Activated CD8-positive, alpha-beta memory T cell treated with anti-CD3 and anti-CD28 coated beads, Interleukin-2, amount 10 ng/mL, durations not matched to agents 7 days and 5 days (primary cell): ENCODE data around the gene CACNG5. TPM values are rescaled to one million over a fixed set of nuclear protein-coding genes. Genes with fewer than 3 reads are reported as not detected.

Experiments
- ATAC-seq: fragments of 150-1000 bp; cut with Tn5 transposase; one replicate; pipeline ENCODE4 v1.10.0; 2021; ENCODE audit warnings: moderate library complexity
- CTCF ChIA-PET: fragments of 350-600 bp; sonication (Branson Sonifier 250); formaldehyde crosslinking; loops from one replicate; lab custom pipeline; 2021; ENCODE audit warnings: antibody characterized with exemption; lab: Charles Lee
- DNase-seq: peaks from one replicate; pipeline ENCODE4 v3.0.0-alpha.2; 2020
- H3K27ac Mint-ChIP-seq: one replicate; pipeline ENCODE4 v1.8.0; 2021; ENCODE audit warnings: mild to moderate bottlenecking, mixed read lengths
- H3K27me3 Mint-ChIP-seq: one replicate; pipeline ENCODE4 v1.8.0; 2021; ENCODE audit warnings: mixed read lengths
- H3K36me3 Mint-ChIP-seq: one replicate; pipeline ENCODE4 v1.8.0; 2021; ENCODE audit warnings: mild to moderate bottlenecking, mixed read lengths
- H3K4me1 Mint-ChIP-seq: one replicate; pipeline ENCODE4 v1.8.0; 2021; ENCODE audit warnings: mixed read lengths
- H3K4me3 Mint-ChIP-seq: one replicate; pipeline ENCODE4 v1.8.0; 2021; ENCODE audit warnings: mild to moderate bottlenecking, moderate library complexity, mixed read lengths
- H3K9me3 Mint-ChIP-seq: one replicate; pipeline ENCODE4 v1.8.0; 2022; ENCODE audit warnings: low read depth, mixed read lengths
- total RNA-seq, 2 experiments: library from RNA; stranded (reverse); gene quantifications; one replicate each; pipeline ENCODE4 v1.2.3, GENCODE V29; 2021

CACNG5 gene
- total RNA-seq, 2 experiments from 2014 or later, result not detected

DNA sequence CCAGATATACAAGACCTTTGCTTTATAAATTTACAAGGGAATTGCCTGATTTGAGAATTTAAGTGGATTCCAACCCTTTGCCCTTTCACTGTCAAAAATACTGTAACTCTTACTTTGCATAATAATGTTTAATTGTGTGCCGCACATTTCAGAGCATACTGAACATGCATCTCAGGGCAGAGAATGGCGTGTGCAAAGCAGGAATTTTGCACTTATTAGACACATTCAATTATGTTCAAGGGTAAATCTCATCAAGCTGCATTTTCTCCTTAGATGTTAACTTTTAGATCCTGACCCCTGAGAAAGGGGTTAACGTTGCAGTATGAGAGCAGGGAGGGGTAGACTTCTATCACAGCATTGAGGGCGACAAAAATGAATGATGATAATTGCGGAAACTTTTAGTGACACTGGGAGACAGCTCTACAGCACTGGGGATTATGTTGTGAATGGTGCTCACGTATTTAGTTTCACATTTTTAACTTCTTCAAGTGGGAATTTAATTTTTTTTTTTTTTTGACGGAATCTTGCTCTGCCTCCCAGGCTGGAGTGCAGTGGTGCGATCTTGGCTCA lies 75.0 kb downstream of the CACNG5 start:
- Mint-ChIP-seq H3K9me3 (no peaks in the 10 kb centered on the region), H3K36me3 (no peaks in the 10 kb centered on the region), H3K27ac (no peak overlapping the region), H3K27me3 (peaks cover 15% of the 10 kb centered on the region), H3K4me3 (no peak overlapping the region), H3K4me1 (peaks cover 5% of the 10 kb centered on the region)
- DNase-seq (no peak), ATAC-seq (no peak)
- CTCF ChIA-PET, result interaction anchor here (0.6 to 2.8 kb wide), 4 partner anchors 182 to 654 kb away, joined by 3 to 9 read pairs (median 4); no protein-coding TSS in a partner anchor

DNA sequence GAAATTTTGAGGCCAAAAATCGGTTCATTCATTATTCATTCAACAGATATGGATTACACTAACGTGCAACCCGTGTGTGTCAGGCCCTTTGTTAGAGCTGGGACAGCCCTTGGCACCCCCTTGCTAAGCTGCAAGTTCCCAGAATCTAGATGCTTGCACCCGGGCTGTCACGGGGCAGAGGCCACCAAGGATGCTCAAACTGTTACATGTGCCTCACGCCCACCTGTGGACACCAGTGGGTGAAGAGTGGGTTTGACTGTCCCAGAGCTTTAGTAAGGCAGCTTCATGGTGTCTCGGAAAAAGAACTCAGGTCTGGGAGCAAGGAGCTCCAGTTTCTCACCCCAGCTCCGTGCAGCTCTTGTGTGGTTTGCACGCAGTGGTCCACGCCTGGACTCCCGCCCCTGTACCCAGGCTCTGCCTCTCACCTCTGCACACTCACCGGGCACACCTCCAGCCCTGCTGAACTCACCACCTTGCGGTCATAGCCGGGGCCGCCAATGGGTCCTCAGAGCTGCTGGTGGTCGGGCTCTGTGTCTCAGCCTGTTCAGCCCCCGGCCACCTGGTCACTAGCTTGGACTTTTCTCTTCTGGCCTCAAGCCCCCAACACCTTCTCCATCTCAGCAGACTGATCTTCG lies 75.9 kb downstream of the CACNG5 start:
- no peak for DNase-seq
- CTCF ChIA-PET, result interaction anchor here (2.8 kb wide), 1 partner anchor 196 kb away, joined by 9 read pairs; no protein-coding TSS in a partner anchor
- ATAC-seq, result no peak
- no peak overlapping the region for H3K4me3 Mint-ChIP-seq
- H3K27me3 Mint-ChIP-seq, result peaks cover 15% of the 10 kb centered on the region
- no peak overlapping the region for H3K27ac Mint-ChIP-seq
- H3K9me3 Mint-ChIP-seq, result no peaks in the 10 kb centered on the region
- peaks cover 5% of the 10 kb centered on the region for H3K4me1 Mint-ChIP-seq
- H3K36me3 Mint-ChIP-seq, result no peaks in the 10 kb centered on the region

DNA sequence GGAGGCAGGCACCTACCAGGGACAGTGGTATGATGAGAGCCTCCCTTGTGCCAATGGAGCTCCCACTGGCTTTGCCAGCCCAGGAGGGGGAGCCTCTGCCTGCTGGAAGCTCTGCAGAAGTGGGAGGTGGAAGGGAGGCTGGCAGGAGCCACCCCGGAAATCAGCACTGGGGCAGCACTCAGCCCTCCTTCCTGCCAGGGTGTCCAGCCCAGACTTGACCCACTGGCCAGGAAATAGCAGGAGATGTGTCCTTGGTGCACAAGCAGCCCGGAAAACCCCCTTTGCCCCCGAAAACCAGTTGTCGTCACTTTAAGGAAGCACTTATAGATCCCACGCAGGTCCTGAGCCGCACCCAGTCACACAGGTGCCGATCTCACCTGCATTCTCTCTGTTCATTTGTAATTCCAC lies 80.3 kb downstream of the CACNG5 start:
- Mint-ChIP-seq H3K36me3 (no peaks in the 10 kb centered on the region), H3K4me1 (no peaks in the 10 kb centered on the region), H3K27me3 (peaks cover 12% of the 10 kb centered on the region), H3K9me3 (no peaks in the 10 kb centered on the region), H3K27ac (no peak overlapping the region), H3K4me3 (no peak overlapping the region)
- ATAC-seq (no peak), DNase-seq (no peak)
- CTCF ChIA-PET, result interaction anchor here (0.6 kb wide), 1 partner anchor 153 kb away, joined by 3 read pairs; no protein-coding TSS in a partner anchor

DNA sequence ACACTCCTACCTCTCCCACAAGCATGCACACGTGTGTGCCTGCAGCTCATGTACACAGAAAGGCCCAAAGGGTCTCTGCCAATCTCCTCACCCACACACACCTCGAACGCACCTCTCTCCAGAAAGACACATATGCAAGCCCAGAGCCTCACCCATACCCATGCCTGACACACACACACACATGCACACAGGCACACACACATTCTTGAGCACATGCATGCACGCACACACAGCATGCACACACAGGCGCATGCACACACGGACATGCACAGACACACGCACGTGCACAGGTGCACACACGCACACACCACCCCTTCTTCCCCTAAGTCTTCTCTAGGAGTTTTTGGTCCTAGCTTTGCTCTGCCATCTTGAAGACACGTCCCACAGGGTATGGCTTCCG lies 80.9 kb downstream of the CACNG5 start:
- Mint-ChIP-seq H3K27ac (no peak overlapping the region), H3K27me3 (peaks cover 12% of the 10 kb centered on the region)
- CTCF ChIA-PET, result interaction anchor here (0.6 to 1.6 kb wide), 2 partner anchors 152 to 188 kb away, joined by 3 to 4 read pairs; no protein-coding TSS in a partner anchor

DNA sequence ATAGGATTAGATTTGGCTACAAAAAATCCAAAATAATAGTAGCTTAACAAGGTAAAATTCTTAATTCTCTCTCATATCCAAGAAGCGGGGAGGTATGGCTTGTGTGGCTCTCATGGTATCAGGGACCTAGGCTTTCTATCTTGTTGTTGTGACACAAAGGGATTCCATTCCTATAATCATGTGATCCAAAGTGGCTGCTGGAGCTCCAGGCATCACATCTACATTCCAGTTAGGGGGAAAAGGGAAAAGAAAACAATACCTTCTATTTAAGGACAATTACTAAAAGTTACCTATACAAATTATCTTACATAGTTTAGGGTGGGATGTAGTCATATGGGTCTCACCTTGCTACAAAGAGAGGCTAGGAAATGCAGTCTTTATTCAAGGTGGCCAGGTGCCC lies 82.0 kb downstream of the CACNG5 start:
- H3K4me3 Mint-ChIP-seq, result no peak overlapping the region
- no peaks in the 10 kb centered on the region for H3K9me3 Mint-ChIP-seq

More for the DNA sequence above, 80.9 kb downstream of the CACNG5 start:
- Mint-ChIP-seq H3K4me1 (no peaks in the 10 kb centered on the region), H3K9me3 (no peaks in the 10 kb centered on the region), H3K36me3 (no peaks in the 10 kb centered on the region), H3K4me3 (no peak overlapping the region)
- ATAC-seq (no peak), DNase-seq (no peak)

DNA sequence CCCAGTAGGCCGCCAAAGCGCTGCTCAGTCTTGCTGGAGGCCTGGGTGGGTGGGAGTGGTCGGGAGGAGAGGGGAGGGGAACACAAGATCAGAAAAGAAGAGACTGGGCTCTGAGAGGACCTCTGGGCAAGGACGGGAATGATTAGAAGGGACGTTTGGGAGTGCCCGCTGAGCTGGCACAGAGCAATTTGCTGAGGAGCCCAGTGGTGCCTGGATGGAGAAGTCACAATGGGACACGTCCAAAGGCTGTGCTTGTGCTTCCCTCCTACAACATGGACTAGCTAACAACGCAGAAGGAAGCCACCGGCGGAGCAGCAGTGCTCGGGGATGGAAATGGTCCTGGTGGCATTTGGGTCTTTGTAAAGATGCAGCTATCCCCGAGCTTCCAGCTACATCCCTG lies 84.0 kb downstream of the CACNG5 start:
- H3K4me1 Mint-ChIP-seq, result no peaks in the 10 kb centered on the region
- ATAC-seq (no peak), DNase-seq (no peak)
- no peaks in the 10 kb centered on the region for H3K9me3 Mint-ChIP-seq
- CTCF ChIA-PET, result no interaction called here
- H3K4me3 Mint-ChIP-seq, result no peak overlapping the region
- no peaks in the 10 kb centered on the region for H3K36me3 Mint-ChIP-seq
- H3K27me3 Mint-ChIP-seq, result peaks cover 9% of the 10 kb centered on the region
- H3K27ac Mint-ChIP-seq, result no peak overlapping the region

More for the DNA sequence above, 82.0 kb downstream of the CACNG5 start:
- Mint-ChIP-seq H3K27ac (no peak overlapping the region), H3K36me3 (no peaks in the 10 kb centered on the region), H3K4me1 (no peaks in the 10 kb centered on the region), H3K27me3 (peaks cover 10% of the 10 kb centered on the region)
- DNase-seq (no peak), ATAC-seq (no peak)
- CTCF ChIA-PET, result interaction anchor here (0.6 to 1.6 kb wide), 2 partner anchors 12 to 189 kb away, joined by 3 to 4 read pairs; no protein-coding TSS in a partner anchor

DNA sequence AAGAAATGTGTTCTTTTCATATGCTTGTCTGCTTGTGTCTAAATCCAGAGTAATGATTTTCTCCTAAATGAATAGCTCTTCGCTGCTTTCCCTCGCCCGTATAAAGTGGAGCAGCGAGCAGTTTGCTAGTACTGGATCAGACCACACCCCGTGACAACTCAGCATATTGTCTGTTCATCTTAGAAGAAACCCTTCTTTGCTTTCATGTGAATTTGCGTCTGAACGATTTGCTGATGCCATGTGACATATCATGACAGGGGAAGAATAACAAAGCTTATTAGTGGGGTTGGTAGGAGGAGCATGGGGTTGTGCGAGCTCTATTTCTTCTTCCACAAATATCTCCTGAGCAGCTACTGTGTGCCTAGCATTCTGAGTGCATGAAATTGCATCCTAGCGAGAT lies 85.5 kb downstream of the CACNG5 start:
- no peak for ATAC-seq
- Mint-ChIP-seq H3K27me3 (peaks cover 18% of the 10 kb centered on the region), H3K27ac (no peak overlapping the region), H3K9me3 (no peaks in the 10 kb centered on the region), H3K4me1 (no peaks in the 10 kb centered on the region), H3K36me3 (no peaks in the 10 kb centered on the region), H3K4me3 (no peak overlapping the region)
- no peak for DNase-seq
- CTCF ChIA-PET, result interaction anchor here (0.5 kb wide), 1 partner anchor 630 kb away, joined by 3 read pairs; no protein-coding TSS in a partner anchor

DNA sequence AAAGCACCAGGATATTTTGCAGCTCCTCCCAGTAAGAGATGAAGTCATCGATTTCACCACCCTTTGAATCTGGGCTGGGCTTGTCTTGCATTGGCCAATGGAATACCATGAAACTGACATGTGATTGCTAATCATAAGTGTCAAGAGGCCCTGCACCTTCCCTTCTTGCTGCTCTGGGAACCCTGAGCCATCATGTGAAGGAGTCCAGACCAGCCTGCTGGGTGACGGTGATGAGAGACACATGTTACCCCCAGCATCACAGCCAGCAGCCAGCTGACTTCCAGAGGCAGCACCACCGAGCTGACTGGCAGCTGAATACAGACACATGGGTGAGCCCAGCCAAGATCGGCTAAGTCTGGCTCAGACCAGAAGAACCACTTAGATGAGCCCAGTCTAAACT lies 86.0 kb downstream of the CACNG5 start:
- Mint-ChIP-seq H3K27me3 (peaks cover 21% of the 10 kb centered on the region), H3K9me3 (no peaks in the 10 kb centered on the region), H3K4me3 (no peak overlapping the region), H3K36me3 (no peaks in the 10 kb centered on the region), H3K4me1 (no peaks in the 10 kb centered on the region), H3K27ac (no peak overlapping the region)
- no peak for ATAC-seq
- no peak for DNase-seq
- CTCF ChIA-PET, result no interaction called here

DNA sequence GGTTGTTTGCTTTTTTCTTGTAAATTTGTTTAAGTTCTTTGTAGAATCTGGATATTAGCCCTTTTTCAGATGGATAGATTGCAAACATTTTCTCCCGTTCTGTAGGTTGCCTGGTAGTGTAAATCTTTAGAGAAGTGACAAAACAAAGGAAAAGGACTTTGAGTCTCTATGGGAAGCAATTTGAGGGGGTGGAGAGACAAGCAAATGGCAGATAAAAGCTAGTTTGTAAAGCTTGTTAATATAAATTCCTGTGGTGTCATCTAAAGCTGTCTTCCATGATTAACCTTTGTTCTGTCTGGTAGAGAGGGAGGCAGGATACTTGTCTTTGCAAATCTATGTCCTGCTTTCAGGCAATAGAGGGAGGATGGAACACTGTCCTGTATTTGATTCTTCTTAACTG lies 89.0 kb downstream of the CACNG5 start:
- Mint-ChIP-seq H3K4me1 (no peaks in the 10 kb centered on the region), H3K4me3 (no peak overlapping the region), H3K27me3 (peaks cover 42% of the 10 kb centered on the region), H3K9me3 (no peaks in the 10 kb centered on the region), H3K27ac (no peak overlapping the region), H3K36me3 (no peaks in the 10 kb centered on the region)
- DNase-seq, result no peak
- CTCF ChIA-PET, result no interaction called here
- no peak for ATAC-seq

DNA sequence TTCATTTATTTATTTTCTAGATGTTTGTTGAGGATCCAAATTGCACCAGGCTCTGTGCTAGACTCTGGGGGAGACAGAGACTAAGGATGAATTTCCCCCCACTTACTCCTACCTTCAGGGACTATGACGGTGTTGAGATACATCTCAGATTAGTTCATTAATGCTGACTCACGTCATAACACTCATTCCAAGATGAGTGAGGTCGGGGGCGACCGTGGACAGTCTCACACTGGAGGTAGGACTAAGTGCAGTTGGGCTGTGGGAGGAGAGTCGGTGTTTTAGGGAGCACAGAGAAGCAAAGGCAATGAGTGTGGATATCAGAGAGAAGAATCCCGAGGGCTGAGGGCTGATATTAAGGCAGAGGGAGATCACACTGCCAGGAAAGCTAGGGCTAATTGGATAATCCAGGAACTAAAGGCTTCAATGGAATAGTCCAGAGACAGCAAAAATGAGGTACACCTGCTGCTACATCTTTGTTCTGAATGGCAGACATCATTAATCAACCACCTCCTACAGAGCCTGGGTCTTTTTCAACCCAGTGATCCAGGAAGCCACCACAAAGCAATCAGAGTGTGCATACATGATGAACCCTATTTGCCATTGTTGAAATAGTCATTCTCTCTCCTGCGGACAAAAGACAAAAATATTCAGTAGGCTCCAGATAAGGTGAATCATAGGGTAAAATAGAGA lies 91.0 kb downstream of the CACNG5 start:
- no peak overlapping the region for H3K27ac Mint-ChIP-seq
- CTCF ChIA-PET, result no interaction called here
- no peak for DNase-seq
- no peaks in the 10 kb centered on the region for H3K36me3 Mint-ChIP-seq
- no peaks in the 10 kb centered on the region for H3K4me1 Mint-ChIP-seq
- no peaks in the 10 kb centered on the region for H3K9me3 Mint-ChIP-seq
- peaks cover 54% of the 10 kb centered on the region for H3K27me3 Mint-ChIP-seq
- no peak for ATAC-seq
- H3K4me3 Mint-ChIP-seq, result no peak overlapping the region

DNA sequence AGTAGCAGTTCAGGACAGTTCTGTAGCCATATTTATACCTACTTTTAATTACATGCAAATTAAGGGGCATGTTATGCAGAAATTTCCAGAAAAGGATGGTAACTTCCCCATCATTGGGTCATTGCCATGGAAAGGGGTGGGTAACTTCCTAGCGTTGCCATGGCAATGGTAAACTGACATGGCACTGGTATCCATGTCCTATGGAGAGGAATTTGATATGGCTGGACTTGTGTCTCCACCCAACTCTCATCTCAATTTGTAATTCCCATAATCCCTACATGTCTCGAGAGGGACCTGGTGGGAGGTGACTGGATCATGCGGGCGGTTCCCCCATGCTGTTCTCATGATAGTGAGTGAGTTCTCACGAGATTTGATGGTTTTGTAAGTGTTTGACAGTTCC lies 94.0 kb downstream of the CACNG5 start:
- Mint-ChIP-seq H3K36me3 (no peaks in the 10 kb centered on the region), H3K27ac (no peak overlapping the region), H3K27me3 (peaks cover 46% of the 10 kb centered on the region), H3K4me3 (no peak overlapping the region), H3K4me1 (no peaks in the 10 kb centered on the region), H3K9me3 (no peaks in the 10 kb centered on the region)
- DNase-seq, result no peak
- CTCF ChIA-PET, result no interaction called here
- ATAC-seq, result no peak

DNA sequence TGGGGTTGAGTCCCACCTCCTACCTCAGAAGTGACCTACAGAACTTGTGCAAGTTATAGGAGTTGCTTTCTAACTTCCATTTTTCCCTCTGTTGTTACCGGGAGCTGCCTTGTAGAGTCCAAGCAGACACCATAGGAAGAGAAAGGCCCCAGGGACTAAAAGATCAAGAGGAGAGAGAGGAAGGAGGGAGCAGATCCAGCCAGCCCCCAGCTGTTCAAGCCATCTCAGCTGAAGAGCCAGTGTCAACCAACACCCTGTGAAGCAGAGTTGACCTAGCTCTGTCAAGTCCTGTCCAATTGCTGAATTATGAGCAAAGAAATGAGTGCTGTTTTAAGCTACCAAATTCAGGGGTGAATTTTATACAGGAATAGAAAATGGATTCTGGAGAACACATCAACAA lies 94.7 kb downstream of the CACNG5 start:
- H3K4me3 Mint-ChIP-seq, result no peak overlapping the region
- ATAC-seq (no peak), DNase-seq (no peak)
- H3K4me1 Mint-ChIP-seq, result no peaks in the 10 kb centered on the region
- H3K36me3 Mint-ChIP-seq, result no peaks in the 10 kb centered on the region
- CTCF ChIA-PET, result interaction anchor here (1.5 kb wide), 1 partner anchor 21 kb away, joined by 3 read pairs; no protein-coding TSS in a partner anchor
- no peaks in the 10 kb centered on the region for H3K9me3 Mint-ChIP-seq
- no peak overlapping the region for H3K27ac Mint-ChIP-seq
- H3K27me3 Mint-ChIP-seq, result peaks cover 41% of the 10 kb centered on the region

DNA sequence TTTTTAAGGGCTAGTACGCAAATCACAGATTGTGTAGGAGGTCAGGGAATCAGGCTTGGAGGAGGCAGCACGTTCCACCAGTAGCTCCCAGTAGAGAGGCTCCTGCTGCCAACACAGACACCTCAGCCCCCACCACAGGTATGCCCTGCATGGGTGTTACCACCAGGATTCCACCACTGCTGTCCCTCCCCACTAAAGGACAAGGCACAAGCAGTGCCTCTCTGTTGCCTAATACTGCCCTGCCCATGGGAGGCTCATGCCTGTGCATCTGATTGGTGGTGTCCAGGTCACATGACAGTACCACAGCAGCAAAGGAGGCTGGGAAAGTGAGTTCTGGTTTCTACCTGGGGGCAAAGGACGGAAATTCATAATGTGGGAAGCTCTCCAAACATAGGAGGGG lies 96.0 kb downstream of the CACNG5 start:
- DNase-seq (no peak), ATAC-seq (no peak)
- peaks cover 36% of the 10 kb centered on the region for H3K27me3 Mint-ChIP-seq
- no peaks in the 10 kb centered on the region for H3K36me3 Mint-ChIP-seq
- H3K4me3 Mint-ChIP-seq, result no peak overlapping the region
- CTCF ChIA-PET, result no interaction called here
- no peaks in the 10 kb centered on the region for H3K4me1 Mint-ChIP-seq
- H3K27ac Mint-ChIP-seq, result no peak overlapping the region
- H3K9me3 Mint-ChIP-seq, result no peaks in the 10 kb centered on the region
